PC-9 (cell line): ENCODE results near the gene PLEKHG4B. TPM values are rescaled to one million over a fixed set of nuclear protein-coding genes. Genes with fewer than 3 reads are reported as not detected.
"Not testable (repeated sequence)": the region's sequence is repeated elsewhere in the genome, so short reads cannot be mapped to it uniquely, and the experiment has no call there.

Experiments
- BruUV-seq: library from RNA; stranded (reverse); fragments of 400-500 nt; replicated peaks from 2 replicates; lab custom pipeline; 2021; lab: Mats Ljungman, UMichigan
- CTCF ChIA-PET: fragments of 300-600 bp; sonication (Branson Sonifier 250); formaldehyde crosslinking; loops from one replicate; lab custom pipeline; 2022; ENCODE audit warnings: antibody characterized with exemption; lab: Charles Lee
- POLR2A ChIA-PET: fragments of 300-600 bp; sonication (Branson Sonifier 250); formaldehyde crosslinking; loops from one replicate; lab custom pipeline; 2022; ENCODE audit warnings: antibody characterized with exemption; ENCODE audit not compliant: unreplicated experiment; lab: Charles Lee
- DNase-seq, 2 experiments: peaks; one replicate each; pipeline versions ENCODE4 v3.0.0 to v3.0.0-alpha.2; 2015 to 2022; ENCODE audit warnings: mixed read lengths in 1 of 2
- H2AFZ ChIP-seq: fragments of 200-600 bp; sonication (generic); 2 replicates; pipeline ENCODE4 v1.8.1; 2017; ENCODE audit warnings: antibody characterized with exemption
- H3F3A ChIP-seq: fragments of 200-600 bp; sonication (generic); 2 replicates; pipeline ENCODE4 v1.8.1; 2017; ENCODE audit warnings: antibody characterized with exemption, mild to moderate bottlenecking, low read depth; ENCODE audit not compliant: insufficient read depth
- H3K27ac ChIP-seq: fragments of 200-600 bp; sonication (generic); 2 replicates; pipeline ENCODE4 v1.6.1; 2016; ENCODE audit warnings: mixed run types
- H3K27me3 ChIP-seq: fragments of 200-600 bp; sonication (generic); 2 replicates; pipeline ENCODE4 v1.6.1; 2016; ENCODE audit warnings: low read depth, mixed run types; ENCODE audit not compliant: insufficient read depth
- H3K36me3 ChIP-seq: fragments of 200-600 bp; sonication (generic); 2 replicates; pipeline ENCODE4 v1.6.1; 2016; ENCODE audit warnings: low read depth, mixed run types
- H3K4me1 ChIP-seq: fragments of 200-600 bp; sonication (generic); replicated peaks from 2 replicates; pipeline ENCODE4 v1.6.1; 2016; ENCODE audit warnings: mixed run types; ENCODE audit not compliant: insufficient read depth
- H3K4me2 ChIP-seq: fragments of 200-600 bp; sonication (generic); 2 replicates; pipeline ENCODE4 v1.6.1; 2017; ENCODE audit warnings: mixed run types
- H3K4me3 ChIP-seq: fragments of 200-600 bp; sonication (generic); 2 replicates; pipeline ENCODE4 v1.6.1; 2016; ENCODE audit warnings: mixed run types
- H3K79me2 ChIP-seq: fragments of 200-600 bp; sonication (generic); 2 replicates; pipeline ENCODE4 v1.6.1; 2017; ENCODE audit warnings: low read depth, mixed run types
- H3K9me2 ChIP-seq: fragments of 200-600 bp; sonication (generic); 2 replicates; pipeline ENCODE4 v1.8.1; 2017; ENCODE audit warnings: mild to moderate bottlenecking; ENCODE audit not compliant: insufficient read depth
- H3K9me3 ChIP-seq: fragments of 200-600 bp; sonication (generic); 2 replicates; pipeline ENCODE4 v1.8.1; 2016; ENCODE audit warnings: low read depth; ENCODE audit not compliant: insufficient read depth
- H4K20me1 ChIP-seq: fragments of 200-600 bp; sonication (generic); 2 replicates; pipeline ENCODE4 v1.8.1; 2017; ENCODE audit not compliant: insufficient read depth
- CTCF ChIP-seq: fragments of 200-600 bp; sonication (generic); conservative IDR thresholded peaks from 2 replicates; pipeline ENCODE4 v1.6.1; 2017; ENCODE audit warnings: mixed run types, antibody characterized with exemption, mild to moderate bottlenecking, moderate library complexity
- EZH2 ChIP-seq: fragments of 200-600 bp; sonication (generic); IDR thresholded peaks from 2 replicates; pipeline ENCODE4 v1.8.0; 2017; ENCODE audit warnings: antibody characterized with exemption, low read depth
- intact Hi-C: fragments of 100-400 bp; cut with micrococcal nuclease; formaldehyde crosslinking; loops from one replicate; pipeline ENCODE4 v1.10.0; 2022; ENCODE audit not compliant: unreplicated experiment
- total RNA-seq: library from RNA; stranded (reverse); gene quantifications from 2 replicates; pipeline ENCODE4 v1.2.3, GENCODE V29; 2021

PLEKHG4B gene
- total RNA-seq, 1 experiment from 2014 or later = not detected

- DNase-seq = peak; percentile 86 to 100
- Histone ChIP-seq H3K79me2 (peaks cover 73% of the 10 kb centered on the region), H3K4me3 (peak within 1 kb of the TSS; percentile 79), H3K4me1 (peaks cover 21% of the 10 kb centered on the region), H3K4me2 (peak within 1 kb of the TSS; percentile 89), H4K20me1 (peaks cover 45% of the 10 kb centered on the region), H2AFZ (peak within 1 kb of the TSS; percentile 98)
- not testable (repeated sequence) for H3K9me3 ChIP-seq, H3K27me3 ChIP-seq, H3K27ac ChIP-seq, H3K36me3 ChIP-seq, H3F3A ChIP-seq, H3K9me2 ChIP-seq
- peak; percentile 67 for TF ChIP-seq CTCF
- intact Hi-C loops = loop anchor here (1.0 to 2.0 kb wide), 3 partner anchors 29 to 393 kb away; partner anchors contain the start of gene PDCD6
- ChIA-PET POLR2A (interaction anchor here (0.6 to 2.4 kb wide), 4 partner anchors 53 to 1473 kb away, joined by 3 to 35 read pairs (median 14); partner anchors contain the start of gene PDCD6), CTCF (interaction anchor here (0.6 to 1.3 kb wide), 3 partner anchors 21 to 50 kb away, joined by 3 to 6 read pairs (median 3); no protein-coding TSS in a partner anchor)
- TSS peak; percentile 51 for BruUV-seq
Measured at GRCh38 chr5:217494-218456, 125.8 kb downstream of the PLEKHG4B start, which contains the start of the genes CCDC127 and SDHA. Gene CCDC127 (minus strand): TSS chr5:218153. CDS start chr5:216849, 1,304 bp downstream. Gene SDHA (plus strand): TSS chr5:218320. CDS start chr5:218356, 36 bp downstream.

- Histone ChIP-seq H4K20me1 (peaks cover 46% of the 10 kb centered on the region), H3K9me2 (no peaks in the 10 kb centered on the region), H3K27ac (no peak overlapping the region), H3K4me3 (peak overlapping the region; percentile 79), H3K9me3 (no peaks in the 10 kb centered on the region), H3K27me3 (no peaks in the 10 kb centered on the region), H3K36me3 (0 out of 2 replicates have a peak, but pooled peaks cover 7% of the 10 kb centered on the region), H3K4me1 (peaks cover 21% of the 10 kb centered on the region), H3K79me2 (peaks cover 76% of the 10 kb centered on the region), H3K4me2 (peak overlapping the region; percentile 79), H2AFZ (peak overlapping the region; percentile 98), H3F3A (no peaks in the 10 kb centered on the region)
- ChIA-PET CTCF (interaction anchor here (0.7 to 1.3 kb wide), 2 partner anchors 30 to 51 kb away, joined by 3 to 6 read pairs; no protein-coding TSS in a partner anchor), POLR2A (interaction anchor here (0.6 to 2.4 kb wide), 2 partner anchors 53 to 393 kb away, joined by 26 to 35 read pairs; partner anchors contain the start of gene PDCD6)
- no peak for TF ChIP-seq CTCF
- TF ChIP-seq EZH2 = no peak
- DNase-seq = peak; percentile 50 to 71
- intact Hi-C loops = loop anchor here (1.0 to 2.0 kb wide), 3 partner anchors 30 to 392 kb away; partner anchors contain the start of gene PDCD6
- BruUV-seq = no TSS peak
Measured at GRCh38 chr5:218457-219291, 126.7 kb downstream of the PLEKHG4B start.
